MM.1S (cell line): Measurements from ENCODE around the gene EGFL7.

Experiments
- DNase-seq: peaks from one replicate; pipeline ENCODE4 v3.0.0-alpha.2; 2015
- H2AFZ ChIP-seq: fragments of 300-600 bp; sonication (generic); 2 replicates; pipeline ENCODE4 v1.6.0; 2016; ENCODE audit warnings: antibody characterized with exemption, low read length
- H3F3A ChIP-seq: fragments of 300-600 bp; sonication (generic); 2 replicates; pipeline ENCODE4 v1.6.1; 2016; ENCODE audit warnings: mild to moderate bottlenecking, antibody characterized with exemption, low read length, moderate library complexity, mixed read lengths; ENCODE audit not compliant: insufficient read depth
- H3K27ac ChIP-seq: fragments of 300-600 bp; sonication (generic); 2 replicates; pipeline ENCODE4 v1.5.1; 2016; ENCODE audit warnings: mild to moderate bottlenecking, low read length
- H3K27me3 ChIP-seq: fragments of 300-600 bp; sonication (generic); replicated peaks from 2 replicates; pipeline ENCODE4 v1.6.0; 2016; ENCODE audit warnings: low read length; ENCODE audit not compliant: insufficient read depth
- H3K36me3 ChIP-seq: fragments of 300-600 bp; sonication (generic); replicated peaks from 2 replicates; pipeline ENCODE4 v1.6.1; 2016; ENCODE audit warnings: mild to moderate bottlenecking, low read length, mixed read lengths; ENCODE audit not compliant: insufficient read depth
- H3K4me1 ChIP-seq: fragments of 300-600 bp; sonication (generic); 2 replicates; pipeline ENCODE4 v1.6.1; 2016; ENCODE audit warnings: low read length, mixed read lengths
- H3K4me2 ChIP-seq: fragments of 300-600 bp; sonication (generic); 2 replicates; pipeline ENCODE4 v1.6.0; 2016; ENCODE audit warnings: low read depth, low read length
- H3K4me3 ChIP-seq: fragments of 300-600 bp; sonication (generic); 2 replicates; pipeline ENCODE4 v1.5.1; 2016; ENCODE audit warnings: low read length, mixed read lengths
- H3K79me2 ChIP-seq: fragments of 300-600 bp; sonication (generic); 2 replicates; pipeline ENCODE4 v1.6.1; 2016; ENCODE audit warnings: mixed run types, low read length, mixed read lengths
- H3K9ac ChIP-seq: fragments of 300-600 bp; sonication (generic); 2 replicates; pipeline ENCODE4 v1.6.1; 2016; ENCODE audit warnings: low read length, mixed read lengths
- H3K9me2 ChIP-seq: fragments of 300-600 bp; sonication (generic); replicated peaks from 2 replicates; pipeline ENCODE4 v1.6.1; 2016; ENCODE audit warnings: mild to moderate bottlenecking, low read length, mixed read lengths; ENCODE audit not compliant: insufficient read depth
- H3K9me3 ChIP-seq: fragments of 300-600 bp; sonication (generic); replicated peaks from 2 replicates; pipeline ENCODE4 v1.6.1; 2016; ENCODE audit warnings: mild to moderate bottlenecking, low read length, mixed read lengths; ENCODE audit not compliant: insufficient read depth
- H4K20me1 ChIP-seq: fragments of 300-600 bp; sonication (generic); 2 replicates; pipeline ENCODE4 v1.6.1; 2016; ENCODE audit warnings: mild to moderate bottlenecking, low read length, moderate library complexity, mixed read lengths; ENCODE audit not compliant: insufficient read depth
- EZH2 ChIP-seq: fragments of 300-600 bp; sonication (generic); optimal IDR thresholded peaks from 2 replicates; pipeline ENCODE3; 2017; ENCODE audit warnings: low read depth, mild to moderate bottlenecking, antibody characterized with exemption, low read length, mixed read lengths
- EZH2phosphoT487 ChIP-seq: fragments of 300-600 bp; sonication (generic); IDR thresholded peaks from 2 replicates; pipeline ENCODE4 v1.6.1; 2018; ENCODE audit warnings: antibody characterized with exemption, low read length
- TF ChIP-seq, protein P1 (sequence below): fragments of 300-600 bp; sonication (generic); IDR thresholded peaks from 2 replicates; pipeline ENCODE4 v1.5.1; 2016; ENCODE audit warnings: antibody characterized with exemption, low read length, mixed read lengths

The EGFL7 gene

GRCh38 chr9:136675477-136676296, 13.0 kb downstream of the EGFL7 start:
- Histone ChIP-seq H3F3A (no peaks in the 10 kb centered on the region), H3K27me3 (peaks cover 94% of the 10 kb centered on the region), H4K20me1 (no peaks in the 10 kb centered on the region), H3K4me1 (no peaks in the 10 kb centered on the region), H3K9ac (no peak overlapping the region), H3K36me3 (no peaks in the 10 kb centered on the region), H3K79me2 (no peaks in the 10 kb centered on the region), H3K9me2 (no peaks in the 10 kb centered on the region), H3K4me3 (no peak overlapping the region), H3K27ac (no peak overlapping the region), H3K9me3 (no peaks in the 10 kb centered on the region), H3K4me2 (no peak overlapping the region), H2AFZ (no peak overlapping the region)
- TF ChIP-seq EZH2: no peak
- TF ChIP-seq, protein P1, sequence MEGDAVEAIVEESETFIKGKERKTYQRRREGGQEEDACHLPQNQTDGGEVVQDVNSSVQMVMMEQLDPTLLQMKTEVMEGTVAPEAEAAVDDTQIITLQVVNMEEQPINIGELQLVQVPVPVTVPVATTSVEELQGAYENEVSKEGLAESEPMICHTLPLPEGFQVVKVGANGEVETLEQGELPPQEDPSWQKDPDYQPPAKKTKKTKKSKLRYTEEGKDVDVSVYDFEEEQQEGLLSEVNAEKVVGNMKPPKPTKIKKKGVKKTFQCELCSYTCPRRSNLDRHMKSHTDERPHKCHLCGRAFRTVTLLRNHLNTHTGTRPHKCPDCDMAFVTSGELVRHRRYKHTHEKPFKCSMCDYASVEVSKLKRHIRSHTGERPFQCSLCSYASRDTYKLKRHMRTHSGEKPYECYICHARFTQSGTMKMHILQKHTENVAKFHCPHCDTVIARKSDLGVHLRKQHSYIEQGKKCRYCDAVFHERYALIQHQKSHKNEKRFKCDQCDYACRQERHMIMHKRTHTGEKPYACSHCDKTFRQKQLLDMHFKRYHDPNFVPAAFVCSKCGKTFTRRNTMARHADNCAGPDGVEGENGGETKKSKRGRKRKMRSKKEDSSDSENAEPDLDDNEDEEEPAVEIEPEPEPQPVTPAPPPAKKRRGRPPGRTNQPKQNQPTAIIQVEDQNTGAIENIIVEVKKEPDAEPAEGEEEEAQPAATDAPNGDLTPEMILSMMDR: no peak
- no peak for TF ChIP-seq EZH2phosphoT487
- no peak for DNase-seq

GRCh38 chr9:136676297-136676794, 13.6 kb downstream of the EGFL7 start:
- Histone ChIP-seq H3K36me3 (no peaks in the 10 kb centered on the region), H3F3A (no peaks in the 10 kb centered on the region), H3K79me2 (no peaks in the 10 kb centered on the region), H3K4me3 (no peak overlapping the region), H3K4me1 (no peaks in the 10 kb centered on the region), H3K9me3 (no peaks in the 10 kb centered on the region), H2AFZ (no peak overlapping the region), H3K9ac (no peak overlapping the region), H3K27me3 (peaks cover 95% of the 10 kb centered on the region), H3K4me2 (no peak overlapping the region), H3K9me2 (no peaks in the 10 kb centered on the region), H4K20me1 (no peaks in the 10 kb centered on the region), H3K27ac (no peak overlapping the region)
- DNase-seq: no peak
- TF ChIP-seq, protein P1: no peak
- TF ChIP-seq EZH2 (no peak), EZH2phosphoT487 (no peak)

DNA sequence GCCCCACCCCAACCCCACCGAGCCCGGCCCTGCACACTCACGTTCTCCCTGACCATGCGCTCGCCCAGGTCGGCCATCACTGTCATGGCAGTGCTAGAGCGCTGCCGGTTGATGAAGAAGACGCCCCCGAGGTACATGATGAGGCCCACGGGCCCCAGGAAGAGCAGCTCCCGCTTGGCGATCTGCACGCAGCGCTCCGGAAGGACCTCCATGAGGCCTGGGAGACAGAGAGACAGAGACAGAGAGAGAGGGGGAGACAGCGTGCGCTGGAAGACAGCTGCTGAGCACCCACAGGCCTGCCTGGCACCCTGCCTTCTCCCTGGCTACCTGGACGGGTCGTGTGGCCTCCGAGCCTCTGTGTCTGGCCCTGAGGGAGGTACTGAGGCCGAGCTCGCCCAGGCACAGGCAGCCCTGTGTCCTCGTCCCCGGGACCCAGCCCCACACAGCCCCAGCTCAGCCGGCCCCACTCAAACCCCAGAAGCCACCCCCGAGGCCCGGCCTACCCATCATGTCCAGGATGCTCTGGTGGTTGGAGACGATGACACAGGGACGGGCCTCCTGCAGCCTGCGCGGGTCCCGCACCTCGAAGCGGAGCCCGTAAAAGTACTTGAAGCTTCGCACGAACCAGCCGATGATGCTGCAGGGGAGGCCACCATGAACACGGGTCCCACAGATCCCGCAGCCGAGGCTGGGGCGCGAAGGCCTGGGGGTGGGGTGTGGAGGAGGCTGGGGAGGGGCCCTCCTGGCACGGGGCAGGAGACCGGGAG, 14.4 kb downstream of the EGFL7 start:
- Histone ChIP-seq H3K4me3 (no peak overlapping the region), H3K4me1 (no peaks in the 10 kb centered on the region), H4K20me1 (no peaks in the 10 kb centered on the region)

More for the DNA sequence above, 14.4 kb downstream of the EGFL7 start:
- Histone ChIP-seq H3K36me3 (no peaks in the 10 kb centered on the region), H3K4me2 (no peak overlapping the region), H3K9me3 (no peaks in the 10 kb centered on the region), H3K27ac (no peak overlapping the region), H3K27me3 (peaks cover 95% of the 10 kb centered on the region), H3K9me2 (no peaks in the 10 kb centered on the region), H3F3A (no peaks in the 10 kb centered on the region), H3K9ac (no peak overlapping the region), H2AFZ (no peak overlapping the region), H3K79me2 (no peaks in the 10 kb centered on the region)
- no peak for TF ChIP-seq EZH2
- TF ChIP-seq, protein P1: no peak
- no peak for TF ChIP-seq EZH2phosphoT487
- no peak for DNase-seq
